Subcutaneous adipose tissue (tissue), 4 donors: ENCODE data around the gene REST. TPM values are rescaled to one million over a fixed set of nuclear protein-coding genes. Genes with fewer than 3 reads are reported as not detected.

ENCODE experiments used
- total RNA-seq, 4 donors: library from RNA; depleted of rRNA; stranded (reverse); fragments of >200 nt; gene quantifications; one replicate each; pipeline ENCODE4 v1.1.0, GENCODE V29; 2016
- TF ChIP-seq, protein P1 (sequence below): fragments of 450-650 bp; IDR thresholded peaks from one replicate; pipeline ENCODE4 v1.5.1; 2016; ENCODE audit warnings: low read depth, mild to moderate bottlenecking, control low read depth, antibody characterized with exemption, moderate library complexity

Gene REST
- total RNA-seq, 4 donors from 2014 or later: 25.1 to 37.2 (median 32.1) TPM

DNA sequence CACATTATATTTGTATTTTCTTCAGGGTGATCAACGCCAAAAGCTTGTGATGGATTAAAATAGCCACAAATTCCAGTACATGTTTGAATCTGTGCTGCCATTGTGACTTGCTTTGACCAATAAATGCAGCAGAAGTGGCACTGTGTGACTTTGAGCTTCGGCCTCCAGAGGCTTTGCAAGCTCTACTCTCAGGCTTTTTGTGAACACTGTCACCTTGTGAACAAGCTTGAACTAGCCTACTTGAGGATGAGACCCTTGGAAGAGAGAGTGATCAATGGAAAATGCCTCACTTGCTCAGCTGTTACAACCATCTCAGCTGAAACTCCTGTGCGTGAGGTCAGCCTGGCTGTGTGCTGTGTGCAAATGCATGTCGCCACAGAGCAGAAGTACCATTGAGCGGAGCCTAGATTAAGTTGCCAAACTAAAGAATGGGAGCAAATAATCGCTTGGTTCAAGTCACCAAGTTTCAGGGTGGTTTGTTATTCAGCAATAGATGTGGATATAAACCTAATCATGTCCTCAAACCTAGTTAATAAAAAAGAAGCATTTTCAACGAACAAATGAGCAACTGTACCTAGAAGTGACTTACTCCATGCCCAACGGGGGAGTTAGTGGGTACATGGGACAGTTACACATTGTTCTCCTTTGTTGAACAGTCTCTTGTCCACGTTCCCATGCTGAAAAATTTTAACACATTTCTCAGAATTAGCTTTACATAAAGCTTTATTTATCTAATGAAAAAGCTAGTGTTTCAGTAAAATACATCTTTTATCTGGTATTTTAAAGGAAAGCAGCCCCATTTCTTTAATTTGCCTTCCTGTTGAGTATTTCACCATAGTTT is 46.2 kb downstream of the REST start:
- TF ChIP-seq, protein P1, sequence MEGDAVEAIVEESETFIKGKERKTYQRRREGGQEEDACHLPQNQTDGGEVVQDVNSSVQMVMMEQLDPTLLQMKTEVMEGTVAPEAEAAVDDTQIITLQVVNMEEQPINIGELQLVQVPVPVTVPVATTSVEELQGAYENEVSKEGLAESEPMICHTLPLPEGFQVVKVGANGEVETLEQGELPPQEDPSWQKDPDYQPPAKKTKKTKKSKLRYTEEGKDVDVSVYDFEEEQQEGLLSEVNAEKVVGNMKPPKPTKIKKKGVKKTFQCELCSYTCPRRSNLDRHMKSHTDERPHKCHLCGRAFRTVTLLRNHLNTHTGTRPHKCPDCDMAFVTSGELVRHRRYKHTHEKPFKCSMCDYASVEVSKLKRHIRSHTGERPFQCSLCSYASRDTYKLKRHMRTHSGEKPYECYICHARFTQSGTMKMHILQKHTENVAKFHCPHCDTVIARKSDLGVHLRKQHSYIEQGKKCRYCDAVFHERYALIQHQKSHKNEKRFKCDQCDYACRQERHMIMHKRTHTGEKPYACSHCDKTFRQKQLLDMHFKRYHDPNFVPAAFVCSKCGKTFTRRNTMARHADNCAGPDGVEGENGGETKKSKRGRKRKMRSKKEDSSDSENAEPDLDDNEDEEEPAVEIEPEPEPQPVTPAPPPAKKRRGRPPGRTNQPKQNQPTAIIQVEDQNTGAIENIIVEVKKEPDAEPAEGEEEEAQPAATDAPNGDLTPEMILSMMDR: no peak

DNA sequence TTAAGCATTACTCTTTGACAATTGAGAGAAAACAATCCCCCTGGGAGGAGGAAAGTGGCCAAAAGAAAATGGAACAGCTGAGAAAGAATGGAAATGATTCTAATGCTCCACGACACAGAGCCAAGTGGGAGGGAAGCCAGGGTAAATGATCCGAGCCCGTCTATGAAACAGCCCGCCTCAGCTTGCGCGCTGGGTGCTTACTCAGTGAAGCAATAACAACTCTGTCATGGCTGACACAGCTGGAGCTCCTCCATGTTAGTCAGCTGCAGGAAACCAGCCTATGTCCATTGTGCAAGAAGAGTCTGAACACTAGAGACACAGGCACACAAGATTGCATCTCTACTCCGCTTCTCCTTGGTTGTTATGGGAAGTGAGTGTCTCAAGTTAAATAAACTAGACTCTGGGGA is 50.4 kb downstream of the REST start:
- TF ChIP-seq, protein P1: no peak

GRCh38 chr4:56959100-56959499 is 51.4 kb downstream of the REST start:
- TF ChIP-seq, protein P1: no peak

DNA sequence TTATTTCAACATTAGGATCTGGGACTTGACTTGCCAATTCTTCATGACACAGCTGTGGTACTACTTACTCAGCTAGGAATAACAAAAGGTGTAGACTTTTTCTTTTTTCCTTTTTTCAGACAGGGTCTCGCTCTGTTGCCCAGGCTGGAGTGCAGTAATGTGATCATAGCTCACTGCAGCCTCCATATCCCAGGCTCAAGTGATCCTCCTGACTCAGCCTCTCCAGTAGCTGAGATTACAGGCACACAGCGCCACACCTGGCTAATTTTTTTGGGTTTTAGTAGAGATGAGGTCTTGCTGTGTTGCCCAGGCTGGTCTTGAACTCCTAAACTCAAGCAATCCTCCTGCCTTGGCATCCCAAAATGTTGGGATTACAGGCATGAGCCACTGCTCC is 53.4 kb downstream of the REST start:
- TF ChIP-seq, protein P1: no peak

DNA sequence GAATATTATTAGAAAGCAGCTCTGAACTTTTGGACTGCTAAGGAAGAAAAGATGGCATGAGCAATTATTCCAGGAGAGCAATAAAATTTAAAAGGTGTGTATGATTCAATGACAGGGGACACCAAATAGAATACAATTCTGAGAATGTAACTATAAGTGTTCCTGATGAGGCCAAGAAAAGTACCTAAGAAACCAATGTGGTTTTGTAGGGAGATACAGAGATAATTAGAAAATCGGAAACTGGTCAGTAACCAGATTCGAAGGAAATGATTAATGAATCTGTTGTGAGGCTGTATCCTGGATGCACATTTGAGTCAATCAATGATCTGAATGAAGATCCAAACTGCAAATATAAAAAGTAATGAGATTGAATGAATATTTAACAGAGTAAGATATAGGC is 63.7 kb downstream of the REST start:
- TF ChIP-seq, protein P1: no peak

DNA sequence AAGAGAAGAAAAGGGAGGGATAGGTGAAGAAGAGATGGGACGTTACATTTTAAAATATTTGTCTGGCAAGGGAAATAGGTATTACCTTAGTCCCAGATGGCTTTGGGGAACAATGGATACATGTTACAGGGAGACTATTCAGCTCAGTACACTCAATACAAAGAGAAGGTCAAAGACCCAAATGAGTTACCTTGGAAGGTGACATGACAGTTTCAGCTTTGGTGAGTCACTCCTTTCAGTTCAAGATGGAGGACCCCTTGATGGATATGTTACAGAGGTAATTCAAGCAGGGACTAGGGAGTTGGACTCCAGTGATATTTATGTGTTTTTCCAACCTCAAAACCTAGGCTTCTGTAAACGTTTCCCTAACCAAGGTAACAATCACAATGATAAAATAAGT is 64.7 kb downstream of the REST start:
- TF ChIP-seq, protein P1: no peak

GRCh38 chr4:56972809-56973208 is 65.1 kb downstream of the REST start:
- TF ChIP-seq, protein P1: no peak
